Measurements from ENCODE around the gene ATG16L1.

DNA sequence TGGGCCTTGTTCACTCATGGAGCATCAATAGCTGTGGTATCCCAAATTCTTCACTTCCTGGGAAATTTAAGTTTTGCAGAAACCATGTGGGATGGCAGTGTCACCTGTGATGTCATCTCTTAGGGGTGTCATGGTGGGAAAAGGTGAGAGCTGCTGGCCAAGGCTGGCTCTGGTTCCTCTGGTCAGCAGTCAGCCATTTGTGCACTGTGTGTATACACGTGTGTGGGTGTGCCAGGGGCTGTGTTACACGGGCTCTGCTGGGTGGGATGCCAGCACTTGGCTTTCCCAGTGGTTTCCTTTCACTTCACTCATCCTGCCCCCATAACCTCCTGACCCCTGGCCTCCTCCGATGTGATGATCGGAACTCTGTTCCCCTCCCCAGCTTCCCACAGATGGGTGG is 77.4 kb downstream of the ATG16L1 start:
- TF ChIP-seq, protein P1, sequence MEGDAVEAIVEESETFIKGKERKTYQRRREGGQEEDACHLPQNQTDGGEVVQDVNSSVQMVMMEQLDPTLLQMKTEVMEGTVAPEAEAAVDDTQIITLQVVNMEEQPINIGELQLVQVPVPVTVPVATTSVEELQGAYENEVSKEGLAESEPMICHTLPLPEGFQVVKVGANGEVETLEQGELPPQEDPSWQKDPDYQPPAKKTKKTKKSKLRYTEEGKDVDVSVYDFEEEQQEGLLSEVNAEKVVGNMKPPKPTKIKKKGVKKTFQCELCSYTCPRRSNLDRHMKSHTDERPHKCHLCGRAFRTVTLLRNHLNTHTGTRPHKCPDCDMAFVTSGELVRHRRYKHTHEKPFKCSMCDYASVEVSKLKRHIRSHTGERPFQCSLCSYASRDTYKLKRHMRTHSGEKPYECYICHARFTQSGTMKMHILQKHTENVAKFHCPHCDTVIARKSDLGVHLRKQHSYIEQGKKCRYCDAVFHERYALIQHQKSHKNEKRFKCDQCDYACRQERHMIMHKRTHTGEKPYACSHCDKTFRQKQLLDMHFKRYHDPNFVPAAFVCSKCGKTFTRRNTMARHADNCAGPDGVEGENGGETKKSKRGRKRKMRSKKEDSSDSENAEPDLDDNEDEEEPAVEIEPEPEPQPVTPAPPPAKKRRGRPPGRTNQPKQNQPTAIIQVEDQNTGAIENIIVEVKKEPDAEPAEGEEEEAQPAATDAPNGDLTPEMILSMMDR (IDR thresholded peaks at IDR 0.05): no peak
- TF ChIP-seq POLR2A (IDR thresholded peaks at IDR 0.05): no peak
